Activated CD4-positive, alpha-beta memory T cell treated with anti-CD3 and anti-CD28 coated beads, Interleukin-2, amount 10 ng/mL, durations not matched to agents 7 days and 5 days (primary cell): ENCODE data around the gene METTL3. TPM values are rescaled to one million over a fixed set of nuclear protein-coding genes. Genes with fewer than 3 reads are reported as not detected.
"Not testable (repeated sequence)": the region's sequence is repeated elsewhere in the genome, so short reads cannot be mapped to it uniquely, and the experiment has no call there.

Source experiments
- CTCF ChIA-PET: fragments of 350-600 bp; sonication (Branson Sonifier 250); formaldehyde crosslinking; loops from one replicate; lab custom pipeline; 2021; ENCODE audit warnings: antibody characterized with exemption, inconsistent platforms; lab: Charles Lee
- POLR2A ChIA-PET: fragments of 350-600 bp; sonication (Branson Sonifier 250); formaldehyde crosslinking; loops from one replicate; lab custom pipeline; 2021; ENCODE audit warnings: antibody characterized with exemption; lab: Charles Lee
- DNase-seq: peaks from one replicate; pipeline ENCODE4 v3.0.0-alpha.2; 2020
- H3K27ac Mint-ChIP-seq: one replicate; pipeline ENCODE4 v1.8.0; 2021; ENCODE audit warnings: mild to moderate bottlenecking, mixed read lengths
- H3K27me3 Mint-ChIP-seq: one replicate; pipeline ENCODE4 v1.8.0; 2021; ENCODE audit warnings: mixed read lengths
- H3K36me3 Mint-ChIP-seq: one replicate; pipeline ENCODE4 v1.8.0; 2021; ENCODE audit warnings: low read depth, mixed read lengths
- H3K4me1 Mint-ChIP-seq: one replicate; pipeline ENCODE4 v1.8.0; 2021; ENCODE audit warnings: mixed read lengths
- H3K4me3 Mint-ChIP-seq: one replicate; pipeline ENCODE4 v1.8.0; 2021; ENCODE audit warnings: mild to moderate bottlenecking, mixed read lengths
- H3K9me3 Mint-ChIP-seq: one replicate; pipeline ENCODE4 v1.8.0; 2021; ENCODE audit warnings: mixed read lengths
- total RNA-seq, 2 experiments: library from RNA; stranded (reverse); gene quantifications; one replicate each; pipeline ENCODE4 v1.2.3, GENCODE V29; 2021

METTL3 gene
- 10 to 100 TPM; 75.6 to 77.6 TPM for total RNA-seq

GRCh38 chr14:21510735-21511657 is at the start of gene METTL3:
Gene METTL3, minus strand, starts transcription at chr14:21511340. Its CDS starts 117 bp downstream, at chr14:21511223.
- Mint-ChIP-seq H3K36me3 (peaks cover 34% of the 10 kb centered on the region), H3K4me3 (peak within 1 kb of the TSS; percentile 96), H3K27ac (peak within 1 kb of the TSS; percentile 96), H3K4me1 (peaks cover 43% of the 10 kb centered on the region), H3K27me3 (no peaks in the 10 kb centered on the region), H3K9me3 (no peaks in the 10 kb centered on the region)
- ChIA-PET POLR2A (interaction anchor here (0.7 to 6.4 kb wide), 16 partner anchors 9 to 1256 kb away, joined by 3 to 50 read pairs (median 6); partner anchors contain the start of genes CHD8, OXA1L, RAB2B and SALL2), CTCF (interaction anchor here (0.8 to 5.0 kb wide), 8 partner anchors 12 to 406 kb away, joined by 3 to 45 read pairs (median 4); partner anchors contain the start of genes CHD8, RAB2B and TOX4)
- DNase-seq = peak; percentile 95

DNA sequence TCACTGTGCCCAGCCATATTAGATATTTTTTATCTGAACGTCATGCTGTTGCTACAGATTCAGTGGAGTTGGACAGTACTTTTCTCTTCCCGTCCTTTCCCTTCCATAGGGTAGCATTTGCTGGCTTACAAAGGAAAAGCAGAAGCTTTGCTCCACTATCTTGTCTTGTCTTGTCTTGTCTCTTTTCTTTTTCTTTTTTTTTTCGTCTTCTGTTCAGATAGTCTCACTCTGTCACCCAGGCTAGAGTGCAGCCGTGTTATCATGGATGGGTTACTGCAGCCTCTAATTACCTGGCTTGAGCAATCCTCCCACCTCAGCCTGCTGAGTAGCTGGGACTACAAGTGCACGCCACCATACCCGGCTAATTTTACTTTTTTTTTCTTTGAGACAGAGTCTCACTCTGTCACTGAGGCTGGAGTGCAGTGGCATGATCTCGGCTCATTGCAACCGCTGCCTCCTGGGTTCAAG is 47.6 kb upstream of the METTL3 start:
- peaks cover 7% of the 10 kb centered on the region for H3K4me1 Mint-ChIP-seq
- H3K4me3 Mint-ChIP-seq = no peak overlapping the region
- no peaks in the 10 kb centered on the region for H3K9me3 Mint-ChIP-seq
- CTCF ChIA-PET = interaction anchor here (0.7 to 6.7 kb wide), 3 partner anchors 60 to 102 kb away, joined by 3 to 48 read pairs (median 4); partner anchors contain the start of gene CHD8
- H3K36me3 Mint-ChIP-seq = no peaks in the 10 kb centered on the region
- DNase-seq = no peak
- POLR2A ChIA-PET = no interaction called here
- H3K27ac Mint-ChIP-seq = no peak overlapping the region
- no peaks in the 10 kb centered on the region for H3K27me3 Mint-ChIP-seq

DNA sequence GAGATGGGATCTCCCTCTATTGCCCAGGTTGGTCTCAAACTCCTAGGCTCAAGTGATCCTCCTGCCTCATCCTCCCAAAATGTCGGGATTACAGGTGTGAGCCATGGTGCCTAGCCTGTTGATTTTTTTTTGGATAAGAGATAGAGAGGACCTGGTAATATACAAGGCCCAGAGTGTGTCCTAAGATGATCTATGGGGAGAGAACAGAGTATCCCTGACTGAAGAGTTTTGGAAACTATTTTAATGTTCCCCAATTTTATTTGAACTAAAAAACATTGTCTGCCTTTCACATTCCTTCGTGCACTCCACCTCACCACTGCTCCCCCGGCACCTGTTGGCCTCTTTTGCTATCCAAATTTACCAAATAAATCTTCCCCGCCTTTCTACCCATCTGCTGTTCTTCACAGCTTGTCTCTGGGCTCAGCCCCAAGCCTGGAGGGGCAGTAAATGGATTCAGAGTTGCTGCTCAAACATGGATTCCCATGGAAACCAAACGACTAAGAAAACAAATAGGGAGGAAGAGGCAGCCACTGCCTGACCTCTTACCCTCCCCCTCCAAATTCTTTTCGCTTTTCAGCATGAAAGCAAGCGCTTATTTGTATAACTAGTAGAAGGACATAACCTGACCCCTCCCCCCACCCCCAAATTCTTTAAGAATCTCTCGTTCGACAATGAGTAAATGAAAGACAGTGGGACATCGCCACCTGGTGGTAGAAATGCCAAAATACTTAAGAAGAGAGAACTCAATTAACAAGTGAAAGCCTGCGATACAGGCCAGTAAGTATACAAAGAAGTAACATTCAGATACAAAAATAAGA is 46.2 kb upstream of the METTL3 start:
- peaks cover 7% of the 10 kb centered on the region for H3K4me1 Mint-ChIP-seq
- no peak overlapping the region for H3K27ac Mint-ChIP-seq
- H3K27me3 Mint-ChIP-seq = no peaks in the 10 kb centered on the region
- CTCF ChIA-PET = interaction anchor here (0.7 to 6.7 kb wide), 4 partner anchors 8 to 185 kb away, joined by 3 to 48 read pairs (median 4); partner anchors contain the start of gene METTL3
- H3K4me3 Mint-ChIP-seq = peak overlapping the region; percentile 6
- POLR2A ChIA-PET = interaction anchor here (0.7 to 1.9 kb wide), 3 partner anchors 59 to 211 kb away, joined by 3 to 10 read pairs (median 3); partner anchors contain the start of gene TOX4
- no peaks in the 10 kb centered on the region for H3K36me3 Mint-ChIP-seq
- H3K9me3 Mint-ChIP-seq = no peaks in the 10 kb centered on the region
- peak; percentile 75 for DNase-seq

DNA sequence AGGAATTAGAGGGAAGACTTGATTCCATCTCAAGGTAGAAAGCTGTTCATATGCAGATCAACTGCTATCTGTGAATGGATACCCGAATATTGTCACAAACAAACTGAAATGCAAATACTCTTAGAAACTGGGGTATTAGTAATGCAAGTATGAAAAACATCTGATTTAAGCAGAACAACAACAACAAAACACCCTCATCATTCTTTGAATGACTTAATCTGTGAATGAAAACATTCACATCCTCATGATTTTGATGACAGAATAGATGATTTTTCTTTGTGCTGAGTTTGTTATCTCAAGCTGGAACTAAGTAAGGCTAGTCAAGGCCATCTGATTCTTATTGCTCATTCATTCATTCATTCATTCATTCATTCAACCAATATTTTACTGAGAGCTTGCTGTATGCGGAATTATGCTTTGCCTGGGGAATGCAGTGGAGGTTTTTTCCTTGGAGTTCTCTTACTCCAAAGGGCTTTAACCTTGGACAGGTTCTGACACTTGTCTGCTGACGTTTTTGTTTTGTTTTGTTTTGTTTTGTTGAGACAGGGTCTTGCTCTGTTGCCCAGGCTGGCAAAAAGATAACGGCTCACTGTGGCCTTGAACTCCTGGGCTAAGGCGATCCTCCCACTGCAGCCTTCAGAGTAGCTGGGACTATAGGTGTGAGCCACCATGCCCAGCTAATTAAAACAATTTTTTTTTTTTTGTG is 45.4 kb upstream of the METTL3 start:
- H3K27me3 Mint-ChIP-seq = no peaks in the 10 kb centered on the region
- POLR2A ChIA-PET = interaction anchor here (0.7 to 1.9 kb wide), 3 partner anchors 58 to 210 kb away, joined by 3 to 10 read pairs (median 3); partner anchors contain the start of gene TOX4

DNA sequence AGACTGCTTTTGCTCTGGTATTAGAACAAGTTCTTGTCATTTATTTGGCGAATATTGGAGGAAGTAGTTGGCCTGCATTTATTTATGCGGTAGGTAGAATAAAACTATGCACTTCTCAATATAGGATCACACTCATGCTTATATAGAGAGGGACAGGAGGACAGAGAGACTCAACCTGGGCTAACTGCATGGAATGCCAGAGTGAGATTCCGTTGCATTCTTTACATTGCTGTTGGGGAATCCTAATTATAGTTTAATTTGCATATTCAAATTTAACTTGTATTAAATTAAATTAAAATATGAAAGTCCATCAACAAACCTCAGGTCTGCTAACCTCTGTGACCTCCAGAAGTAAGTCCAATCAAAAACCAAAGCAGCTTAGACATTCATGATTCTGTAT is 42.1 kb upstream of the METTL3 start:
- Mint-ChIP-seq H3K27me3 (no peaks in the 10 kb centered on the region), H3K4me1 (peaks cover 7% of the 10 kb centered on the region), H3K9me3 (no peaks in the 10 kb centered on the region), H3K4me3 (no peak overlapping the region), H3K27ac (no peak overlapping the region), H3K36me3 (no peaks in the 10 kb centered on the region)
- DNase-seq = no peak
- ChIA-PET CTCF (no interaction called here), POLR2A (no interaction called here)

More for the DNA sequence above, 45.4 kb upstream of the METTL3 start:
- no peak for DNase-seq
- CTCF ChIA-PET = interaction anchor here (0.6 to 6.7 kb wide), 8 partner anchors 9 to 473 kb away, joined by 3 to 48 read pairs (median 4); partner anchors contain the start of genes METTL3 and SALL2
- no peak overlapping the region for H3K27ac Mint-ChIP-seq
- H3K9me3 Mint-ChIP-seq = no peaks in the 10 kb centered on the region
- H3K36me3 Mint-ChIP-seq = no peaks in the 10 kb centered on the region
- H3K4me1 Mint-ChIP-seq = peaks cover 7% of the 10 kb centered on the region
- H3K4me3 Mint-ChIP-seq = no peak overlapping the region

DNA sequence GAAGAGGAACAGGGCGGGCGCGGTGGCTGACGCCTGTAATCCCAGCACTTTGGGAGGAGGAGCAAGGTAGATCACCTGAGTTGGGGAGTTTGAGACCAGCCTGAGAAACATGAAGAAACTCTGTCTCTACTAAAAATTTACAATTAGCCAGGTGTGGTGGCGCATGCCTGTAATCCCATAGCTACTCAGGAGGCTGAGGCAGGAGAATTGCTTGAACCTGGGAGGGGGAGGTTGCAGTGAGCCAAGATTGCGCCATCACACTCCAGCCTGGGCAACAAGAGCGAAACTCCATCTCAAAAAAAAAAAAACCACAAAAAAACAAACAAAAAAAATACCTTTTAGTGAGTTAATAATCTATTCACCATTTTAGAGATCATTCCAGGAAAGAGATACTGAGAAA is 33.4 kb upstream of the METTL3 start:
- H3K4me1 Mint-ChIP-seq, H3K9me3 Mint-ChIP-seq, H3K27ac Mint-ChIP-seq, POLR2A ChIA-PET, H3K36me3 Mint-ChIP-seq, H3K27me3 Mint-ChIP-seq, H3K4me3 Mint-ChIP-seq, DNase-seq: not testable (repeated sequence)
- CTCF ChIA-PET = interaction anchor here (1.3 kb wide), 1 partner anchor 46 kb away, joined by 4 read pairs; no protein-coding TSS in a partner anchor

DNA sequence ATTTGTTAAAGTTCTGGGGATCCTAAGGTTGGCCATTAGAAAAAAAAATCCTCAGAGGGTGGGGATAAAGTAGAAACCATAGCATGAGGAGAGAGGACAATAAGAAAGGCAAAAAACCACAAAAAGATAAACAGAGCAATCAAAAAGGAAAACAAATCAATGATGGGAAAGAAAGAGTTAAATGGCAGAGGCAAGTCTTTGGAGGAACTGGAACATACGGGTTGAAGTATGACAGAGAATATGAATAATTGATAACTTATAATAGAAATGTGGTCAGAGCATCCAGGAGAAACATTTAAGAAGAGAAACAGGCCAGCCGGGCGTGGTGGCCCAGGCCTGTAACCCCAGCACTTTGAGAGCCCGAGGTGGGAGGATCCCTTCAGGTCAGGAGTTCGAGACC is 32.8 kb upstream of the METTL3 start:
- Mint-ChIP-seq H3K4me3 (no peak overlapping the region), H3K27me3 (peaks cover 14% of the 10 kb centered on the region), H3K36me3 (no peaks in the 10 kb centered on the region), H3K9me3 (no peaks in the 10 kb centered on the region), H3K27ac (no peak overlapping the region), H3K4me1 (no peaks in the 10 kb centered on the region)
- no peak for DNase-seq
- ChIA-PET POLR2A (no interaction called here), CTCF (interaction anchor here (1.3 kb wide), 1 partner anchor 46 kb away, joined by 4 read pairs; no protein-coding TSS in a partner anchor)

- POLR2A ChIA-PET = no interaction called here
- Mint-ChIP-seq H3K27me3 (peaks cover 16% of the 10 kb centered on the region), H3K4me1 (no peaks in the 10 kb centered on the region), H3K9me3 (no peaks in the 10 kb centered on the region), H3K4me3 (no peak overlapping the region), H3K36me3 (no peaks in the 10 kb centered on the region), H3K27ac (no peak overlapping the region)
- CTCF ChIA-PET = interaction anchor here (1.3 kb wide), 1 partner anchor 45 kb away, joined by 4 read pairs; no protein-coding TSS in a partner anchor
- no peak for DNase-seq
These were observed 32.4 kb upstream of the METTL3 start for GRCh38 chr14:21543521-21543960.

GRCh38 chr14:21541413-21542074 is 30.4 kb upstream of the METTL3 start:
- POLR2A ChIA-PET = no interaction called here
- Mint-ChIP-seq H3K4me3 (no peak overlapping the region), H3K4me1 (peaks cover 3% of the 10 kb centered on the region), H3K27me3 (peaks cover 31% of the 10 kb centered on the region), H3K36me3 (no peaks in the 10 kb centered on the region), H3K27ac (no peak overlapping the region), H3K9me3 (no peaks in the 10 kb centered on the region)
- CTCF ChIA-PET = no interaction called here
- no peak for DNase-seq

GRCh38 chr14:21539189-21539940 is 28.2 kb upstream of the METTL3 start:
- CTCF ChIA-PET = no interaction called here
- H3K36me3 Mint-ChIP-seq = no peaks in the 10 kb centered on the region
- no peaks in the 10 kb centered on the region for H3K9me3 Mint-ChIP-seq
- no peak overlapping the region for H3K4me3 Mint-ChIP-seq
- H3K27me3 Mint-ChIP-seq = peaks cover 45% of the 10 kb centered on the region
- no peak for DNase-seq
- H3K27ac Mint-ChIP-seq = no peak overlapping the region
- POLR2A ChIA-PET = no interaction called here
- peaks cover 3% of the 10 kb centered on the region for H3K4me1 Mint-ChIP-seq

DNA sequence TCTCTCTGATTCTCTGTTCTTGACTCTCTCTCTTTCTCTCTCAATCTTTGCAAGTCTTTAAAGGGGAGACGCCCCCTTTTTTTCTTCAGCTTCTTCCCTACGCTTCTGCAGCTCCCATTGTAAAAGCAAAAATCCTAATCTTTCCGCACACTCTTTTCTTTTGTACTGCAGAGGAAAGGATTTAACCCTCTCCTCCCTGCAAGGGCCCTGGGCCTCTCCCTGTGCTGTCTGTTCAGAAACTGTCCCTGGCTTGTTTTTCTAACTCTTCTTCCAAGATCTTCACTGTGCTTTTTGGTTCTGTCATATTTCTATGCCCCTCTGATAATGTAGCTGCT is 25.9 kb upstream of the METTL3 start:
- Mint-ChIP-seq H3K9me3 (no peaks in the 10 kb centered on the region), H3K27me3 (peaks cover 46% of the 10 kb centered on the region), H3K36me3 (no peaks in the 10 kb centered on the region), H3K4me1 (peaks cover 3% of the 10 kb centered on the region), H3K4me3 (no peak overlapping the region), H3K27ac (no peak overlapping the region)
- ChIA-PET CTCF (no interaction called here), POLR2A (no interaction called here)
- DNase-seq = no peak
